Common myeloid progenitor, CD34-positive (primary cell): ENCODE data around the gene FAM53B.

ENCODE experiments used
- CTCF ChIA-PET: fragments of 350-600 bp; sonication (Branson Sonifier 250); formaldehyde crosslinking; loops from one replicate; lab custom pipeline; 2021; ENCODE audit warnings: antibody characterized with exemption; lab: Charles Lee
- POLR2A ChIA-PET: fragments of 350-600 bp; sonication (Branson Sonifier 250); formaldehyde crosslinking; loops from one replicate; lab custom pipeline; 2021; ENCODE audit warnings: antibody characterized with exemption; lab: Charles Lee
- DNase-seq, 3 donors: peaks; one replicate each; pipeline versions ENCODE4 v3.0.0 to v3.0.0-alpha.2; 2013
- H3K27ac ChIP-seq, 2 experiments: 1 replicate in 1 of 2; 2 replicates in 1 of 2; pipeline ENCODE4 v1.7.0; 2013; ENCODE audit warnings: inconsistent platforms in 2 of 2, low read length in 2 of 2, mild to moderate bottlenecking in 2 of 2, low read depth in 1 of 2, moderate library complexity in 1 of 2; ENCODE audit not compliant: severe bottlenecking in 2 of 2, insufficient read depth in 1 of 2, poor library complexity in 1 of 2
- H3K27me3 ChIP-seq, 5 experiments: replicated peaks in 2 of 5; 1 replicate in 3 of 5; 2 replicates in 2 of 5; pipeline versions ENCODE4 v1.6.1 to v1.7.0; 2013; ENCODE audit warnings: low read length in 4 of 5, mild to moderate bottlenecking in 2 of 5, moderate library complexity in 2 of 5, inconsistent platforms in 1 of 5; ENCODE audit not compliant: insufficient read depth in 5 of 5, control insufficient read depth in 4 of 5
- H3K36me3 ChIP-seq, 4 experiments: 1 replicate in 2 of 4; 2 replicates in 2 of 4; pipeline versions ENCODE4 v1.6.1 to v1.7.0; 2013; ENCODE audit warnings: low read length in 3 of 4, control low read depth in 1 of 4, mild to moderate bottlenecking in 1 of 4; ENCODE audit not compliant: control insufficient read depth in 4 of 4, insufficient read depth in 4 of 4
- H3K4me1 ChIP-seq, 4 experiments: 1 replicate in 3 of 4; 2 replicates in 1 of 4; pipeline versions ENCODE4 v1.6.1 to v1.7.1; 2013; ENCODE audit warnings: low read length in 3 of 4, mild to moderate bottlenecking in 3 of 4, control low read depth in 1 of 4, inconsistent platforms in 1 of 4, moderate library complexity in 1 of 4; ENCODE audit not compliant: control insufficient read depth in 4 of 4, insufficient read depth in 4 of 4; ENCODE audit errors: control extremely low read depth in 1 of 4
- H3K4me3 ChIP-seq, 7 experiments: 1 replicate in 4 of 7; 2 replicates in 3 of 7; pipeline versions ENCODE4 v1.5.1 to v1.7.0; 2013; ENCODE audit warnings: mild to moderate bottlenecking in 7 of 7, low read length in 6 of 7, moderate library complexity in 6 of 7, inconsistent platforms in 2 of 7, low read depth in 2 of 7, control low read depth in 1 of 7; ENCODE audit not compliant: insufficient read depth in 4 of 7, control insufficient read depth in 1 of 7; ENCODE audit errors: extremely low read depth in 1 of 7
- H3K9me3 ChIP-seq, 5 experiments: 1 replicate in 4 of 5; 2 replicates in 1 of 5; pipeline versions ENCODE4 v1.6.1 to v1.7.1; 2013; ENCODE audit warnings: low read length in 4 of 5, mild to moderate bottlenecking in 2 of 5, inconsistent platforms in 1 of 5, low read depth in 1 of 5, moderate library complexity in 1 of 5; ENCODE audit not compliant: control insufficient read depth in 4 of 5, insufficient read depth in 2 of 5; ENCODE audit errors: control extremely low read depth in 1 of 5
- WGBS: methylation state at CpG from one replicate; pipeline ENCODE4 v1.1.5; 2013; ENCODE audit not compliant: insufficient coverage; 5-methylcytosine and 5-hydroxymethylcytosine counted together

The FAM53B gene

GRCh38 chr10:124697837-124698544 lies 46.2 kb downstream of the FAM53B start:
- Histone ChIP-seq H3K9me3 (no peaks in the 10 kb centered on the region), H3K27me3 (no peaks in the 10 kb centered on the region), H3K4me1 (peaks cover 2 to 51% (median 25%) of the 10 kb centered on the region in 4 experiments), H3K4me3 (no peak overlapping the region), H3K36me3 (peaks cover 7 to 77% (median 25%) of the 10 kb centered on the region in 4 experiments), H3K27ac (no peak overlapping the region)
- CTCF ChIA-PET = interaction anchor here (1.4 to 1.9 kb wide), 3 partner anchors 11 to 44 kb away, joined by 3 to 11 read pairs (median 4); no protein-coding TSS in a partner anchor
- POLR2A ChIA-PET = interaction anchor here (1.0 kb wide), 1 partner anchor 31 kb away, joined by 3 read pairs; no protein-coding TSS in a partner anchor
- 96% methylated on average over 11 of the region's 13 CpGs for WGBS
- DNase-seq = no peak

GRCh38 chr10:124697443-124697836 lies 46.7 kb downstream of the FAM53B start:
- peaks cover 2 to 45% (median 20%) of the 10 kb centered on the region in 4 experiments for H3K4me1 ChIP-seq
- H3K4me3 ChIP-seq = no peak overlapping the region
- no peak for DNase-seq
- 100% methylated on average over 4 of the region's 8 CpGs for WGBS
- H3K36me3 ChIP-seq = peaks cover 7 to 77% (median 25%) of the 10 kb centered on the region in 4 experiments
- H3K27me3 ChIP-seq = no peaks in the 10 kb centered on the region
- ChIA-PET CTCF (interaction anchor here (1.3 to 2.0 kb wide), 6 partner anchors 8 to 44 kb away, joined by 3 to 11 read pairs (median 4); no protein-coding TSS in a partner anchor), POLR2A (interaction anchor here (1.0 kb wide), 1 partner anchor 32 kb away, joined by 3 read pairs; no protein-coding TSS in a partner anchor)
- no peak overlapping the region for H3K27ac ChIP-seq
- H3K9me3 ChIP-seq = no peaks in the 10 kb centered on the region

GRCh38 chr10:124696446-124697392 lies 47.5 kb downstream of the FAM53B start:
- Histone ChIP-seq H3K36me3 (peaks cover 7 to 73% (median 25%) of the 10 kb centered on the region in 4 experiments), H3K27me3 (no peaks in the 10 kb centered on the region), H3K4me3 (no peak overlapping the region), H3K27ac (no peak overlapping the region), H3K9me3 (no peaks in the 10 kb centered on the region), H3K4me1 (peaks cover 0 to 42% (median 13%) of the 10 kb centered on the region in 4 experiments)
- ChIA-PET CTCF (interaction anchor here (1.3 to 2.0 kb wide), 5 partner anchors 9 to 23 kb away, joined by 3 to 11 read pairs (median 4); no protein-coding TSS in a partner anchor), POLR2A (interaction anchor here (1.0 kb wide), 1 partner anchor 33 kb away, joined by 3 read pairs; no protein-coding TSS in a partner anchor)
- DNase-seq = no peak
- 96% methylated on average over 15 of the region's 19 CpGs for WGBS

GRCh38 chr10:124695259-124695658 lies 48.9 kb downstream of the FAM53B start:
- DNase-seq = no peak
- Histone ChIP-seq H3K36me3 (peaks cover 7 to 67% (median 26%) of the 10 kb centered on the region in 4 experiments), H3K9me3 (no peaks in the 10 kb centered on the region), H3K4me1 (peaks cover 0 to 37% (median 3%) of the 10 kb centered on the region in 4 experiments), H3K27ac (no peak overlapping the region), H3K27me3 (no peaks in the 10 kb centered on the region), H3K4me3 (no peak overlapping the region)
- ChIA-PET CTCF (interaction anchor here (2.0 kb wide), 1 partner anchor 11 kb away, joined by 6 read pairs; no protein-coding TSS in a partner anchor), POLR2A (no interaction called here)
- WGBS = 93% methylated on average over 2 of the region's 3 CpGs

- 96% methylated on average over 13 of the region's 14 CpGs for WGBS
- peaks cover 0 to 37% (median 8%) of the 10 kb centered on the region in 4 experiments for H3K4me1 ChIP-seq
- no peak overlapping the region for H3K4me3 ChIP-seq
- CTCF ChIA-PET = no interaction called here
- H3K27me3 ChIP-seq = no peaks in the 10 kb centered on the region
- no peak overlapping the region for H3K27ac ChIP-seq
- H3K36me3 ChIP-seq = peaks cover 7 to 67% (median 27%) of the 10 kb centered on the region in 4 experiments
- H3K9me3 ChIP-seq = no peaks in the 10 kb centered on the region
- DNase-seq = no peak
- POLR2A ChIA-PET = no interaction called here
Measured at GRCh38 chr10:124694481-124695220, 49.5 kb downstream of the FAM53B start.

- POLR2A ChIA-PET = interaction anchor here (0.7 kb wide), 1 partner anchor 12 kb away, joined by 3 read pairs; no protein-coding TSS in a partner anchor
- peaks cover 7 to 64% (median 27%) of the 10 kb centered on the region in 4 experiments for H3K36me3 ChIP-seq
- H3K4me3 ChIP-seq = no peak overlapping the region
- H3K27me3 ChIP-seq = no peaks in the 10 kb centered on the region
- CTCF ChIA-PET = interaction anchor here (1.7 kb wide), 1 partner anchor 30 kb away, joined by 5 read pairs; no protein-coding TSS in a partner anchor
- whole genome bisulfite sequencing = 79% methylated on average over 9 of the region's 10 CpGs
- peak overlapping the region in 1 of 2 experiments; percentile 14 for H3K27ac ChIP-seq
- no peaks in the 10 kb centered on the region for H3K9me3 ChIP-seq
- DNase-seq = no peak
- H3K4me1 ChIP-seq = peaks cover 0 to 37% (median 12%) of the 10 kb centered on the region in 4 experiments
Measured at GRCh38 chr10:124693801-124694416, 50.3 kb downstream of the FAM53B start.
